ENCODE measurements around the gene PSMF1. TPM values are rescaled to one million over a fixed set of nuclear protein-coding genes. Genes with fewer than 3 reads are reported as not detected.

Gene PSMF1
- total RNA-seq, 1 experiment from 2014 or later: 166 TPM

DNA sequence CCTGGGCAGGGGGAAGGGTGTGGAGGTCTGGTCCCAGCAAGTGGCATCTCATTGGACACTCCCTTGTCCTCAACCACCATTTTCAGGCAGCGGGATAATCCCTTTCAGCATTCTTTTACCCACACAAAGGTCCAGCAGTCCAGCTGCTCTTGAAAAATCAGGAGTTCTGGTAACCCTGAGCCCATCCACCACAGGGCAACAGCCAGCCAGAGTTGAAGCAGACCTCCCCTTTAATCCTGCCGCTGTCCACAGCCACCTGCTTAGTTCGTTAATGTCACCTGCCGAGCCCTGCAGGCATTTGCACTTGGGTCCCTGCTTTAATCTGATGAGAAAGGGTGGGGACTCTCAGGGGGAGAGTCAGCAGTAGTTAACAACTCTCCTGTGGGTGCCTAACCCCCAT, 55.3 kb downstream of the PSMF1 start:
- TF ChIP-seq EZH2 (IDR thresholded peaks at IDR 0.05; ENCODE audit: low read depth): no peak
- TF ChIP-seq, protein P1, sequence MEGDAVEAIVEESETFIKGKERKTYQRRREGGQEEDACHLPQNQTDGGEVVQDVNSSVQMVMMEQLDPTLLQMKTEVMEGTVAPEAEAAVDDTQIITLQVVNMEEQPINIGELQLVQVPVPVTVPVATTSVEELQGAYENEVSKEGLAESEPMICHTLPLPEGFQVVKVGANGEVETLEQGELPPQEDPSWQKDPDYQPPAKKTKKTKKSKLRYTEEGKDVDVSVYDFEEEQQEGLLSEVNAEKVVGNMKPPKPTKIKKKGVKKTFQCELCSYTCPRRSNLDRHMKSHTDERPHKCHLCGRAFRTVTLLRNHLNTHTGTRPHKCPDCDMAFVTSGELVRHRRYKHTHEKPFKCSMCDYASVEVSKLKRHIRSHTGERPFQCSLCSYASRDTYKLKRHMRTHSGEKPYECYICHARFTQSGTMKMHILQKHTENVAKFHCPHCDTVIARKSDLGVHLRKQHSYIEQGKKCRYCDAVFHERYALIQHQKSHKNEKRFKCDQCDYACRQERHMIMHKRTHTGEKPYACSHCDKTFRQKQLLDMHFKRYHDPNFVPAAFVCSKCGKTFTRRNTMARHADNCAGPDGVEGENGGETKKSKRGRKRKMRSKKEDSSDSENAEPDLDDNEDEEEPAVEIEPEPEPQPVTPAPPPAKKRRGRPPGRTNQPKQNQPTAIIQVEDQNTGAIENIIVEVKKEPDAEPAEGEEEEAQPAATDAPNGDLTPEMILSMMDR (conservative IDR thresholded peaks at IDR 0.05): no peak
- no peak overlapping the region for H2AFZ ChIP-seq
- no peaks in the 10 kb centered on the region for H3K9me3 ChIP-seq (ENCODE audit: insufficient read depth, low read depth)
- H4K20me1 ChIP-seq (ENCODE audit: insufficient read depth): peaks cover 3% of the 10 kb centered on the region; the same call in 1 of the 2 replicates
- no peaks in the 10 kb centered on the region for H3K4me1 ChIP-seq (replicated peaks; ENCODE audit: insufficient read depth)
- BruUV-seq (replicated peaks): no TSS peak
- H3K9me2 ChIP-seq (ENCODE audit: insufficient read depth): no peaks in the 10 kb centered on the region
- CTCF ChIA-PET: no interaction called here
- no peaks in the 10 kb centered on the region for H3K27me3 ChIP-seq (ENCODE audit: insufficient read depth, low read depth)
- POLR2A ChIA-PET (ENCODE audit: unreplicated experiment): no interaction called here
- no peaks in the 10 kb centered on the region for H3K36me3 ChIP-seq (ENCODE audit: low read depth)
- H3K79me2 ChIP-seq (ENCODE audit: low read depth): no peaks in the 10 kb centered on the region
- H3K4me2 ChIP-seq: no peak overlapping the region
- intact Hi-C loops (cut with micrococcal nuclease; ENCODE audit: unreplicated experiment): no loop called here
- H3K4me3 ChIP-seq: no peak overlapping the region
- no peaks in the 10 kb centered on the region for H3F3A ChIP-seq (ENCODE audit: insufficient read depth, low read depth)
- no peak for DNase-seq
- no peak overlapping the region for H3K27ac ChIP-seq

DNA sequence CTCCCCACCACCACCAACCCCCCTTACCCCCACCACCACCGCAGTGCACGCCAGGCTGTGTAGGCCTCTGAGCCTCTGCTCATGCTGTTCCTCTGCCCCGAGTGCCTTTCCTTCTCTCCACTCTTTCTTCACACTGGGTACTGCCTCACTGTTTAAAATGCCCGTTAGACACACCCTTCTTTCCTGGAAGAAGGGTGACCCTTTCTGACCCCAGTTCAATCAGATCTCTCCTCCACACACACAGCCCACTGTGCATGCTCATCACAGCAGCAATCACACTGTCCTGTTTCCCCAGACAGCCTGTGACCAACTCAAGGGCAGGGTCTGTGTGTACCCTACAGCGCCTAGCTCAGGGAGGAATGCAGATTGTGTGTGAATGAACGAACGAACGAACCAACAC, 56.4 kb downstream of the PSMF1 start:
- no peaks in the 10 kb centered on the region for H3K9me3 ChIP-seq (ENCODE audit: insufficient read depth, low read depth)
- no peak for TF ChIP-seq EZH2 (IDR thresholded peaks at IDR 0.05; ENCODE audit: low read depth)
- TF ChIP-seq, protein P1 (conservative IDR thresholded peaks at IDR 0.05): no peak
- no peak overlapping the region for H3K27ac ChIP-seq
- H3F3A ChIP-seq (ENCODE audit: insufficient read depth, low read depth): no peaks in the 10 kb centered on the region
- no peak overlapping the region for H2AFZ ChIP-seq
- BruUV-seq (replicated peaks): no TSS peak
- no peaks in the 10 kb centered on the region for H3K9me2 ChIP-seq (ENCODE audit: insufficient read depth)
- CTCF ChIA-PET: no interaction called here
- POLR2A ChIA-PET (ENCODE audit: unreplicated experiment): no interaction called here
- no peaks in the 10 kb centered on the region for H3K36me3 ChIP-seq (ENCODE audit: low read depth)
- no peaks in the 10 kb centered on the region for H3K79me2 ChIP-seq (ENCODE audit: low read depth)
- no peak overlapping the region for H3K4me3 ChIP-seq
- H3K4me2 ChIP-seq: no peak overlapping the region
- intact Hi-C loops (cut with micrococcal nuclease; ENCODE audit: unreplicated experiment): no loop called here
- peaks cover 3% of the 10 kb centered on the region; the same call in 1 of the 2 replicates for H4K20me1 ChIP-seq (ENCODE audit: insufficient read depth)
- H3K4me1 ChIP-seq (replicated peaks; ENCODE audit: insufficient read depth): no peaks in the 10 kb centered on the region
- H3K27me3 ChIP-seq (ENCODE audit: insufficient read depth, low read depth): no peaks in the 10 kb centered on the region
- no peak for DNase-seq

DNA sequence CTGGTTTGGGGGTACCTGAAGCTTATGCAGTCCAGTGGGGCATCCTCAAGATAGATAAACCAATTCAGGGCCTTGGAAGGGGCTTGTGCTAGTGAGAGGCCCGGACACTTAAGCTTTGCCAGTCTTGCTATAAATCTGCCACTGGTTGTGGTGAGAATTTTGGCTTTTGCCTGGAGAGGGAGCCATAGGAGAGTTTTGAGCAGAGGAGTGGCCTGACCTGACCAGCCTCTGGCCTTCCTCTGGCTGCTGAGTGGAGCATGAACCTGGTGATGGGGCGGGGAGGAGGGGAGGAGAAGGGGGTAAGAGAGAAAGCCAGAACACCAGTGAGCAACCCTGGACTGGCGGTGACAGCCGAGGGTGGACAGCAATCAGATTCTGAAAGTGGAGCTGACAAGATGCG, 59.3 kb downstream of the PSMF1 start:
- Histone ChIP-seq H3K4me3 (no peak overlapping the region), H3K27me3 (ENCODE audit: insufficient read depth, low read depth) (no peaks in the 10 kb centered on the region), H4K20me1 (ENCODE audit: insufficient read depth) (no peaks in the 10 kb centered on the region; the same call in 1 of the 2 replicates), H3K4me1 (replicated peaks; ENCODE audit: insufficient read depth) (no peaks in the 10 kb centered on the region), H3K79me2 (ENCODE audit: low read depth) (no peaks in the 10 kb centered on the region), H3K4me2 (no peak overlapping the region), H3K36me3 (ENCODE audit: low read depth) (no peaks in the 10 kb centered on the region), H3K9me2 (ENCODE audit: insufficient read depth) (no peaks in the 10 kb centered on the region), H3K9me3 (ENCODE audit: insufficient read depth, low read depth) (no peaks in the 10 kb centered on the region), H2AFZ (no peak overlapping the region), H3K27ac (no peak overlapping the region), H3F3A (ENCODE audit: insufficient read depth, low read depth) (no peaks in the 10 kb centered on the region)
- TF ChIP-seq EZH2 (IDR thresholded peaks at IDR 0.05; ENCODE audit: low read depth): no peak
- TF ChIP-seq, protein P1 (conservative IDR thresholded peaks at IDR 0.05): no peak
- intact Hi-C loops (cut with micrococcal nuclease; ENCODE audit: unreplicated experiment): no loop called here
- no TSS peak for BruUV-seq (replicated peaks)
- DNase-seq: peak in 1 of 2 experiments; percentile 24
- POLR2A ChIA-PET (ENCODE audit: unreplicated experiment): no interaction called here
- CTCF ChIA-PET: no interaction called here

All from PC-9 (cell line).